GM19455 (cell line): ENCODE measurements around the gene GRIA1.

ENCODE experiments used
- ATAC-seq: cut with Tn5 transposase; IDR thresholded peaks from one replicate; pipeline ENCODE4 v1.9.1; 2021; ENCODE audit not compliant: unreplicated experiment

Gene GRIA1

GRCh38 chr5:153601377-153601776 is 110.9 kb downstream of the GRIA1 start:
- peak; percentile 62 for ATAC-seq

- ATAC-seq = no peak
Measured at GRCh38 chr5:153605386-153605785, 114.9 kb downstream of the GRIA1 start.

- ATAC-seq = no peak
Measured at GRCh38 chr5:153610009-153610408, 119.5 kb downstream of the GRIA1 start.

GRCh38 chr5:153610811-153611210 is 120.3 kb downstream of the GRIA1 start:
- ATAC-seq = no peak

GRCh38 chr5:153613144-153613543 is 122.7 kb downstream of the GRIA1 start:
- no peak for ATAC-seq

GRCh38 chr5:153613672-153614071 is 123.2 kb downstream of the GRIA1 start:
- no peak for ATAC-seq

GRCh38 chr5:153617190-153617589 is 126.7 kb downstream of the GRIA1 start:
- no peak for ATAC-seq

- no peak for ATAC-seq
Measured at GRCh38 chr5:153618307-153618706, 127.8 kb downstream of the GRIA1 start.

- ATAC-seq = no peak
Measured at GRCh38 chr5:153618867-153619266, 128.4 kb downstream of the GRIA1 start.

- ATAC-seq = no peak
Measured at GRCh38 chr5:153619771-153620170, 129.3 kb downstream of the GRIA1 start.

- ATAC-seq = no peak
Measured at GRCh38 chr5:153623124-153623523, 132.7 kb downstream of the GRIA1 start.

- no peak for ATAC-seq
Measured at GRCh38 chr5:153623751-153624450, 133.4 kb downstream of the GRIA1 start.

GRCh38 chr5:153624451-153624765 is 133.9 kb downstream of the GRIA1 start:
- no peak for ATAC-seq

- no peak for ATAC-seq
Measured at GRCh38 chr5:153625826-153626354, 135.4 kb downstream of the GRIA1 start.

GRCh38 chr5:153626836-153627235 is 136.4 kb downstream of the GRIA1 start:
- no peak for ATAC-seq

GRCh38 chr5:153629027-153629895 is 138.8 kb downstream of the GRIA1 start:
- no peak for ATAC-seq

- no peak for ATAC-seq
Measured at GRCh38 chr5:153630546-153630945, 140.1 kb downstream of the GRIA1 start.

- no peak for ATAC-seq
Measured at GRCh38 chr5:153632748-153633290, 142.3 kb downstream of the GRIA1 start.

- ATAC-seq = no peak
Measured at GRCh38 chr5:153636670-153637451, 146.4 kb downstream of the GRIA1 start.

GRCh38 chr5:153640293-153640692 is 149.8 kb downstream of the GRIA1 start:
- ATAC-seq = no peak

GRCh38 chr5:153641183-153641688 is 150.8 kb downstream of the GRIA1 start:
- ATAC-seq = no peak
